Adrenal gland (tissue), 12 donors: ENCODE data around the gene VPS37D. TPM values are rescaled to one million over a fixed set of nuclear protein-coding genes. Genes with fewer than 3 reads are reported as not detected.

ENCODE experiments used
- DNase-seq, 7 donors: peaks; one replicate each; pipeline ENCODE4 v3.0.0-alpha.2; 2019 to 2020
- H3K27ac ChIP-seq, 5 donors: fragments of 200-600 bp; sonication (generic) in 4 of 5; 1 replicate in 3 of 5; 2 replicates in 2 of 5; pipeline versions ENCODE4 v1.5.1 to v1.8.0; 2016 to 2020; ENCODE audit warnings: mild to moderate bottlenecking in 1 of 5
- H3K27me3 ChIP-seq: fragments of 200-600 bp; 2 replicates; pipeline ENCODE4 v1.8.0; 2021
- H3K36me3 ChIP-seq, 2 donors: fragments of 200-600 bp; replicated peaks in 1 of 2; 1 replicate in 1 of 2; 2 replicates in 1 of 2; pipeline versions ENCODE4 v1.5.1 to v1.8.0; 2018 to 2022
- H3K4me1 ChIP-seq, 2 donors: fragments of 200-600 bp; replicated peaks in 1 of 2; 1 replicate in 1 of 2; 2 replicates in 1 of 2; pipeline versions ENCODE4 v1.5.1 to v1.8.0; 2018 to 2021
- H3K4me3 ChIP-seq, 4 donors: fragments of 200-600 bp; sonication (generic) in 3 of 4; one replicate each; pipeline ENCODE4 v1.5.1; 2016 to 2018
- H3K9me3 ChIP-seq, 3 donors: fragments of 200-600 bp; sonication (generic) in 1 of 3; replicated peaks in 1 of 3; 1 replicate in 2 of 3; 2 replicates in 1 of 3; pipeline versions ENCODE4 v1.5.1 to v1.8.0; 2016 to 2021
- CTCF ChIP-seq, 6 experiments: fragments of 450-650 bp in 4 of 6; fragments of 200-600 bp in 2 of 6; sonication (generic) in 1 of 6; IDR thresholded peaks; 1 replicate in 5 of 6; 2 replicates in 1 of 6; pipeline versions ENCODE4 v1.5.1 to v1.8.0; 2016 to 2021; ENCODE audit warnings: antibody characterized with exemption in 6 of 6, mild to moderate bottlenecking in 2 of 6, moderate library complexity in 1 of 6
- POLR2A ChIP-seq, 2 donors: fragments of 450-650 bp; IDR thresholded peaks; one replicate each; pipeline ENCODE4 v1.6.1; 2017; ENCODE audit warnings: antibody characterized with exemption in 2 of 2, mild to moderate bottlenecking in 2 of 2, moderate library complexity in 1 of 2
- WGBS, 4 donors: extraction: QIAGEN DNeasy Blood & Tissue Kit in 2 of 4; methylation state at CpG; one replicate each; pipeline versions ENCODE4 v1.1.5 to v1.1.7; 2013 to 2017; 5-methylcytosine and 5-hydroxymethylcytosine counted together
- intact Hi-C, 2 donors: fragments of 100-400 bp; cut with DNase I; formaldehyde crosslinking; loops; one replicate each; pipeline versions ENCODE4 v1.14.1 to v1.15.0; 2022 to 2023
- polyA plus RNA-seq, 3 donors: library from polyadenylated mRNA; stranded (reverse); fragments of 200-250 nt in 2 of 3; fragments of 350-450 nt in 1 of 3; fragmentation: Illumina TruSeq in 1 of 3; extraction: RNeasy Lipid Tissue Mini Kit (QIAGEN cat#74804) in 1 of 3; gene quantifications; one replicate each; pipeline ENCODE4 v1.2.3, GENCODE V29; 2013 to 2014
- total RNA-seq, 9 donors: library from RNA; depleted of rRNA in 4 of 9; stranded (reverse); fragments of >200 nt in 4 of 9; fragments of 120-200 nt in 1 of 9; fragmentation: NEBNext Ultra II Directional in 1 of 9; extraction: Animal tissue kit (Norgen Biotek cat#: 25700) in 1 of 9; gene quantifications; one replicate each; pipeline versions ENCODE4 v1.1.0 to v1.2.4, GENCODE V29; 2013 to 2023
- donor health status: healthy with polysubstance abuse.
- donor health status: Bipolar disorder and iron deficiency.
- donor health status: DM: yes; HTN: yes; CAD: no.
- donor health status: DM: no; HTN: no; CAD: no.
- donor health status: DM: no; HTN: no; CAD: no.
- donor health status: DM: yes; HTN: yes; CAD: no.

Gene VPS37D
- total and polyA plus RNA-seq, 12 donors, result 0.20 to 7.0 (median 2.0) TPM

- H3K27ac ChIP-seq, result no peak overlapping the region
- no peaks in the 10 kb centered on the region for H3K9me3 ChIP-seq
- TF ChIP-seq CTCF (IDR thresholded peaks at IDR 0.05) (no peak), POLR2A (IDR thresholded peaks at IDR 0.05) (no peak)
- DNase-seq, result no peak
- WGBS, 4 donors, result 74 to 79% (median 76%) methylated on average over 13 of the region's 13 CpGs
- H3K4me1 ChIP-seq, result no peaks in the 10 kb centered on the region
- no peak overlapping the region for H3K4me3 ChIP-seq
- intact Hi-C loops, result no loop called here
- H3K27me3 ChIP-seq, result no peaks in the 10 kb centered on the region
- peaks cover 0 to 16% of the 10 kb centered on the region in 2 donors for H3K36me3 ChIP-seq
These were observed 35.6 kb downstream of the VPS37D start for GRCh38 chr7:73703225-73703624.

- Histone ChIP-seq H3K36me3 (peaks cover 0 to 8% of the 10 kb centered on the region in 2 donors), H3K27me3 (no peaks in the 10 kb centered on the region), H3K4me1 (no peaks in the 10 kb centered on the region), H3K27ac (no peak overlapping the region), H3K4me3 (peak overlapping the region in 1 of 4 donors; percentile 9), H3K9me3 (no peaks in the 10 kb centered on the region)
- TF ChIP-seq CTCF (IDR thresholded peaks at IDR 0.05) (no peak), POLR2A (IDR thresholded peaks at IDR 0.05) (no peak)
- peak; percentile 62 to 77 (median 67) for DNase-seq
- 30 to 74% (median 34%) methylated on average over 11 to 41 of the region's 45 CpGs for WGBS, 4 donors
- intact Hi-C loops, result no loop called here
These were observed 36.4 kb downstream of the VPS37D start for GRCh38 chr7:73703757-73704639.

GRCh38 chr7:73704640-73705550, 37.3 kb downstream of the VPS37D start:
- no peaks in the 10 kb centered on the region for H3K9me3 ChIP-seq
- 84 to 89% (median 88%) methylated on average over 15 to 23 of the region's 23 CpGs for WGBS, 4 donors
- H3K27ac ChIP-seq, result no peak overlapping the region
- intact Hi-C loops, result no loop called here
- no peak for DNase-seq
- H3K36me3 ChIP-seq, result peaks cover 0 to under 1% of the 10 kb centered on the region in 2 donors
- H3K4me1 ChIP-seq, result no peaks in the 10 kb centered on the region
- TF ChIP-seq CTCF (IDR thresholded peaks at IDR 0.05), result no peak
- TF ChIP-seq POLR2A (IDR thresholded peaks at IDR 0.05), result no peak
- no peak overlapping the region for H3K4me3 ChIP-seq
- H3K27me3 ChIP-seq, result no peaks in the 10 kb centered on the region

- Histone ChIP-seq H3K27ac (no peak overlapping the region), H3K36me3 (no peaks in the 10 kb centered on the region), H3K4me1 (no peaks in the 10 kb centered on the region), H3K27me3 (no peaks in the 10 kb centered on the region), H3K9me3 (no peaks in the 10 kb centered on the region), H3K4me3 (no peak overlapping the region)
- DNase-seq, result no peak
- intact Hi-C loops, result no loop called here
- WGBS, 4 donors, result 89 to 96% (median 92%) methylated on average over 10 of the region's 10 CpGs
- no peak for TF ChIP-seq POLR2A (IDR thresholded peaks at IDR 0.05)
- no peak for TF ChIP-seq CTCF (IDR thresholded peaks at IDR 0.05)
These were observed 37.9 kb downstream of the VPS37D start for GRCh38 chr7:73705551-73705920.
